GM23248 (cell line): ENCODE results near the gene SLC37A3. TPM values are rescaled to one million over a fixed set of nuclear protein-coding genes. Genes with fewer than 3 reads are reported as not detected.
"Not testable (repeated sequence)": the region's sequence is repeated elsewhere in the genome, so short reads cannot be mapped to it uniquely, and the experiment has no call there.

Experiments
- DNase-seq: peaks from one replicate; pipeline ENCODE4 v3.0.0-alpha.2; 2015
- H2AFZ ChIP-seq: fragments of 200-600 bp; sonication (generic); 2 replicates; pipeline ENCODE4 v1.6.1; 2016; ENCODE audit warnings: antibody characterized with exemption
- H3F3A ChIP-seq: fragments of 200-600 bp; sonication (generic); 2 replicates; pipeline ENCODE4 v1.6.1; 2016; ENCODE audit warnings: mild to moderate bottlenecking, antibody characterized with exemption, mixed run types; ENCODE audit not compliant: insufficient read depth
- H3K27ac ChIP-seq: fragments of 200-600 bp; sonication (generic); 2 replicates; pipeline ENCODE4 v1.5.1; 2016; ENCODE audit warnings: mild to moderate bottlenecking
- H3K27me3 ChIP-seq: fragments of 200-600 bp; sonication (generic); replicated peaks from 2 replicates; pipeline ENCODE4 v1.6.1; 2016; ENCODE audit warnings: mild to moderate bottlenecking; ENCODE audit not compliant: insufficient read depth
- H3K36me3 ChIP-seq: fragments of 200-600 bp; sonication (generic); 2 replicates; pipeline ENCODE4 v1.6.1; 2016; ENCODE audit warnings: low read depth, mild to moderate bottlenecking
- H3K4me1 ChIP-seq: fragments of 200-600 bp; sonication (generic); 2 replicates; pipeline ENCODE4 v1.6.1; 2016; ENCODE audit warnings: mild to moderate bottlenecking; ENCODE audit not compliant: insufficient read depth
- H3K4me2 ChIP-seq: fragments of 200-600 bp; sonication (generic); one replicate; pipeline ENCODE4 v1.6.1; 2016; ENCODE audit warnings: mild to moderate bottlenecking; ENCODE audit not compliant: unreplicated experiment
- H3K4me3 ChIP-seq: fragments of 200-600 bp; sonication (generic); 2 replicates; pipeline ENCODE4 v1.5.1; 2016; ENCODE audit warnings: mild to moderate bottlenecking
- H3K79me2 ChIP-seq: fragments of 200-600 bp; sonication (generic); 2 replicates; pipeline ENCODE4 v1.6.1; 2016; ENCODE audit warnings: mild to moderate bottlenecking; ENCODE audit not compliant: insufficient read depth
- H3K9ac ChIP-seq: fragments of 200-600 bp; sonication (generic); 2 replicates; pipeline ENCODE4 v1.6.1; 2016; ENCODE audit warnings: mild to moderate bottlenecking
- H3K9me2 ChIP-seq: fragments of 200-600 bp; sonication (generic); 2 replicates; pipeline ENCODE4 v1.6.1; 2016; ENCODE audit warnings: mixed run types, mild to moderate bottlenecking, moderate library complexity; ENCODE audit not compliant: insufficient read depth
- H3K9me3 ChIP-seq: fragments of 200-600 bp; sonication (generic); one replicate; pipeline ENCODE4 v1.6.1; 2017; ENCODE audit warnings: low read depth
- H4K20me1 ChIP-seq: fragments of 200-600 bp; sonication (generic); 2 replicates; pipeline ENCODE4 v1.6.0; 2016; ENCODE audit not compliant: insufficient read depth
- EZH2 ChIP-seq: fragments of 200-600 bp; sonication (generic); IDR thresholded peaks from 2 replicates; pipeline ENCODE4 v1.6.1; 2018; ENCODE audit warnings: antibody characterized with exemption, mild to moderate bottlenecking; ENCODE audit not compliant: insufficient read depth, poor library complexity, severe bottlenecking
- EZH2phosphoT487 ChIP-seq: fragments of 200-600 bp; sonication (generic); IDR thresholded peaks from 2 replicates; pipeline ENCODE4 v1.6.1; 2018; ENCODE audit warnings: antibody characterized with exemption, moderate library complexity, mild to moderate bottlenecking, low read depth; ENCODE audit not compliant: insufficient read depth
- WGBS, 2 experiments: methylation state at CpG; one replicate each; pipeline ENCODE4 v1.1.6; 2015 to 2017; ENCODE audit warnings: low lambda C conversion rate in 2 of 2, low coverage in 1 of 2; ENCODE audit errors: missing lambda C conversion rate in 2 of 2; 5-methylcytosine and 5-hydroxymethylcytosine counted together
- in situ Hi-C: fragments of 300-500 bp; cut with MboI; formaldehyde crosslinking; loops from 2 replicates; pipeline ENCODE4 v1.15.0; 2020
- polyA plus RNA-seq: library from polyadenylated mRNA; unstranded; fragments of >200 nt; fragmentation: Nextera tagmentation; extraction: Ambion mirVana; gene quantifications from 2 replicates; pipeline ENCODE4 v1.2.1, GENCODE V29; 2016
- total RNA-seq: library from RNA; depleted of rRNA; stranded (reverse); fragments of >200 nt; shearing (Covaris generic); gene quantifications from 2 replicates; pipeline ENCODE4 v1.2.3, GENCODE V29; 2014

Gene SLC37A3
- total and polyA plus RNA-seq, 2 experiments from 2014 or later = 39.8 to 61.7 TPM

- no peaks in the 10 kb centered on the region for H3K9me3 ChIP-seq
- H2AFZ ChIP-seq = no peak overlapping the region
These were observed 19.3 kb upstream of the SLC37A3 start for GRCh38 chr7:140417456-140418155.

GRCh38 chr7:140416560-140416959, 18.2 kb upstream of the SLC37A3 start:
- Histone ChIP-seq H3K9me2 (no peaks in the 10 kb centered on the region), H2AFZ (no peak overlapping the region), H3K36me3 (no peaks in the 10 kb centered on the region), H3K4me3 (no peak overlapping the region), H3K27ac (no peak overlapping the region), H3K9ac (no peak overlapping the region), H3K9me3 (no peaks in the 10 kb centered on the region), H4K20me1 (no peaks in the 10 kb centered on the region), H3K4me1 (no peaks in the 10 kb centered on the region), H3K4me2 (no peak overlapping the region), H3F3A (no peaks in the 10 kb centered on the region), H3K27me3 (peaks cover 4% of the 10 kb centered on the region), H3K79me2 (no peaks in the 10 kb centered on the region)
- DNase-seq = no peak
- in situ Hi-C loops = no loop called here
- WGBS, 2 experiments = 66 to 71% methylated on average over 8 of the region's 8 CpGs
- TF ChIP-seq EZH2 (no peak), EZH2phosphoT487 (no peak)

More at GRCh38 chr7:140417456-140418155, 19.3 kb upstream of the SLC37A3 start:
- no peaks in the 10 kb centered on the region for H3K36me3 ChIP-seq
- no peaks in the 10 kb centered on the region for H4K20me1 ChIP-seq
- TF ChIP-seq EZH2 (no peak), EZH2phosphoT487 (no peak)
- no peaks in the 10 kb centered on the region for H3F3A ChIP-seq
- no peak overlapping the region for H3K4me3 ChIP-seq
- H3K9ac ChIP-seq = no peak overlapping the region
- H3K4me1 ChIP-seq = no peaks in the 10 kb centered on the region
- WGBS, 2 experiments = 49 to 55% methylated on average over 8 of the region's 8 CpGs
- no peak for DNase-seq
- H3K9me2 ChIP-seq = no peaks in the 10 kb centered on the region
- in situ Hi-C loops = no loop called here
- H3K79me2 ChIP-seq = no peaks in the 10 kb centered on the region
- no peak overlapping the region for H3K27ac ChIP-seq
- H3K27me3 ChIP-seq = peaks cover 4% of the 10 kb centered on the region
- no peak overlapping the region for H3K4me2 ChIP-seq

DNA sequence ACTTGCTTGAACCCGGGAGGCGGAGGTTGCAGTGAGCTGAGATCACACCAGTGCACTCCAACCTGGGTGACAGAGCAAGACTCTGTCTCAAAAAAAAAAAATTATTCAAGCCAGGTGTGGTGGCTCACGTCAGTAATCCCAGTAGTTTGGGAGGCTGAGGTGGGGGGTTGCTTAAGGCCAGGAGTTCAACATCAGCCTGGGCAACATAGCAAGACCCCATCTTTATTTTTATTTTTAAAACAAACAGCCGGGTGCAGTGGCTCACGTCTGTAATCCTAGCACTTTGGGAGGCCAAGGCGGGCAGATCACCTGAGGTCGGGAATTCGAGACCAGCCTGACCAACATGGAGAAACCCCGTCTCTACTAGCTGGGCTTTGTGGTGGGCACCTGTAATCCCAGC, 17.5 kb upstream of the SLC37A3 start:
- DNase-seq, H3K79me2 ChIP-seq, H3K27ac ChIP-seq, H3K9me3 ChIP-seq, H3F3A ChIP-seq, H2AFZ ChIP-seq, H4K20me1 ChIP-seq, H3K27me3 ChIP-seq, H3K9me2 ChIP-seq, in situ Hi-C loops, H3K4me1 ChIP-seq, H3K9ac ChIP-seq, H3K4me2 ChIP-seq, H3K36me3 ChIP-seq, H3K4me3 ChIP-seq: not testable (repeated sequence)
- 80 to 91% methylated on average over 9 of the region's 9 CpGs for WGBS, 2 experiments

GRCh38 chr7:140415361-140415760, 17.0 kb upstream of the SLC37A3 start:
- in situ Hi-C loops = no loop called here

GRCh38 chr7:140404565-140405065, 6.3 kb upstream of the SLC37A3 start:
- 27% methylated on average over 3 of the region's 3 CpGs for WGBS, 2 experiments
- in situ Hi-C loops = no loop called here
- no peak overlapping the region for H2AFZ ChIP-seq

More at GRCh38 chr7:140415361-140415760, 17.0 kb upstream of the SLC37A3 start:
- no peaks in the 10 kb centered on the region for H4K20me1 ChIP-seq
- H3K9me2 ChIP-seq = no peaks in the 10 kb centered on the region
- no peak overlapping the region for H3K4me3 ChIP-seq
- H3F3A ChIP-seq = no peaks in the 10 kb centered on the region
- DNase-seq = no peak
- no peaks in the 10 kb centered on the region for H3K9me3 ChIP-seq
- H3K36me3 ChIP-seq = no peaks in the 10 kb centered on the region
- 85 to 91% methylated on average over 3 of the region's 3 CpGs for WGBS, 2 experiments
- no peak overlapping the region for H2AFZ ChIP-seq
- no peak for TF ChIP-seq EZH2phosphoT487
- no peak for TF ChIP-seq EZH2
- peaks cover 4% of the 10 kb centered on the region for H3K27me3 ChIP-seq
- H3K9ac ChIP-seq = no peak overlapping the region
- no peak overlapping the region for H3K4me2 ChIP-seq
- no peaks in the 10 kb centered on the region for H3K4me1 ChIP-seq
- H3K27ac ChIP-seq = no peak overlapping the region
- no peaks in the 10 kb centered on the region for H3K79me2 ChIP-seq

More at GRCh38 chr7:140404565-140405065, 6.3 kb upstream of the SLC37A3 start:
- Histone ChIP-seq H3K4me2 (no peak overlapping the region), H3K9me2 (no peaks in the 10 kb centered on the region), H3K9me3 (no peaks in the 10 kb centered on the region), H3K79me2 (no peaks in the 10 kb centered on the region), H3K36me3 (no peaks in the 10 kb centered on the region), H3K27ac (no peak overlapping the region), H4K20me1 (no peaks in the 10 kb centered on the region), H3F3A (peaks cover 15% of the 10 kb centered on the region), H3K9ac (no peak overlapping the region), H3K4me1 (peaks cover 10% of the 10 kb centered on the region), H3K27me3 (no peaks in the 10 kb centered on the region), H3K4me3 (no peak overlapping the region)
- no peak for TF ChIP-seq EZH2
- no peak for TF ChIP-seq EZH2phosphoT487
- no peak for DNase-seq
